HG02623 (cell line): ENCODE results near the gene ZFYVE21.
A peak's percentile ranks its signal among the peaks of the same experiment; 100 is the strongest.
"Not testable (repeated sequence)": the region's sequence is repeated elsewhere in the genome, so short reads cannot be mapped to it uniquely, and the experiment has no call there.

Experiments
- ATAC-seq: cut with Tn5 transposase; IDR thresholded peaks from one replicate; pipeline ENCODE4 v1.9.1; 2021; ENCODE audit warnings: moderate library complexity; ENCODE audit not compliant: unreplicated experiment

ZFYVE21 gene

DNA sequence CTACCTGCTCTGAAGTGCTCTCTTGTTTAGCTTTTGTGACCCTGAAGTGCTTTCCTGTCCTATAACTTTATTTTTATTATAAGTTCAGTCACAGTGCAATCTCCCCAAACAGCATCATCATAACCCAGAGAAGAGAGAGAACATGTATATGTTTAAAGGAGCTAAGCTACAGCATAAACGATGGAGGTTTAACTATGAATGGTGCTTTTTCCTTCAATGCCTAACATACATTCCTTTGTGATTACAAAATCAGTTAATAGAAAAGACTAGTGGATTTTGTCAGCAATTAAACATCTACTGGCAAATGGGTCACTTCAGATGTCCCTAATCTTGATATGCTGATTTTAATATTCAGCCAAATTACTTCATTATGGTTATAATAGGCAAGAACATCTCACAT, 46.4 kb downstream of the ZFYVE21 start:
- no peak for ATAC-seq

DNA sequence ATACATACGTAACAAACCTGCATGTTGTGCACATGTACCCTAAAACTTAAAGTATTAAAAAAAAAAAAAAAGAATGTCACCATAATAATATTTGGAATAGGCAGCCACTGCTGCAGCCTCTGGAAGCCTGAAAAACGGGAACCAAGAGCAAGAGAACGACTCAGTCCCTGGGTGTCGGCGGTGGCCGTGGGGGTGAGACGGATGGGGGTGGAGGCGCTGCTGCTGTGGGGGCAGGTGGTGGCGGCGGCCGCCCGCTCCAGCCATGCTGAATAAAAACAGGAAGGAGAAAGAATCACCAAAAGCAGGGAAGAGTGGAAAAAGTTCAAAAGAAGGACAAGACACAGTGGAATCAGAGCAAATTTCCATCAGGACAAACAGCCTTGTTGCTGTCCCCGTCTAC, 46.9 kb downstream of the ZFYVE21 start:
- no peak for ATAC-seq

DNA sequence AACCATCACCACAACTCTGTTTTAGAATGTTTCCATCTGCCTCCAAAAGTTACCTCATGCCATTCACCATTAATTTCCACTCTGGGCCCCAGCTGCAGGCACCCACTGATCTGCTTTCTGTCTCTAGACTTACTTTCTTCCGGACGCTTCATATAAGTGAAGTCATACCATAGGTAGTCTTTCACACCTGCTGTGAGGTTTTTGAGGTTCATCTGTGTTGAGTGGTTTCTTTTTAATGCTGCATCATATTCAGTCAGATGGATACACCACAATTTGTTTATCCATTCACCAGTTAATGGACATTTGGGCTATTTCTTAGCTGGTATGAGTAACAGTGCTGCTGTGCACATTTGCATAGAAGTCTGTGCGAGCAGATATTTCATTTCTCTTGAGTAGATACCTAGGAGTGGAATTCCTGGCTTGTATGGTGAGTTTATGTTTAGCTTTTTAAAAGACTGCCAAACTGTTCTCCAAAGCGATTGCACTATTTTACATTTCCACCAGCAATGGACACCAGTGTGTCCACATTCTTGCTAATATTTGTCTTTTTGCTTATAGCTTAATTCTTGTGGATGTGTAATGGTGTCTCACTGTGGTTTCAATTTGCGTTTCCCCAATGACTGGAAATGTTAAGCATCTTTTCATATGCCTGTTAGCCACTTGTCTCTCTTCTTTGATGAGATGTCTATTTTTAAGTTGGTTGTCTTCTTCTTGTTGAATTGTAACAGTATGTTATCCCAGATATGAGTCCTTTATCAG, 48.3 kb downstream of the ZFYVE21 start:
- ATAC-seq, result peak; percentile 75

DNA sequence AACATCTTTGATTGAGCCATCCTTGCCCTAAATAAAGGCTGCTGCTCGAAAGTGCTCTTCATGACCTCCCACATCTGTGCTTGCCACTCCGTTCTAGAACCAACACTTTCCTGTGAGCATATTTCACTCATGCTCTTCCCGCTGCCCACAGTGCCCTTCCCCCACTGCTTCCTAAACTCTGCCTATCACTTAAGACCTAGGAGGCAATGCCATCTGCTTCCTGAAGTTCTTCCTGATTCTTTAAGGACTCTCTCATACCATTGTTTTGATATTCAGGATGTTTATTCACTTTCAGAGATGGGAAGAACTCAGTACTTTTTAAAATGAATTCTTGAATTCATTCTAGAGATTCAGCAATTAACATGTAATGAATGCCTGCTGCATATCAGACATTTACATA, 49.9 kb downstream of the ZFYVE21 start:
- ATAC-seq, result no peak

DNA sequence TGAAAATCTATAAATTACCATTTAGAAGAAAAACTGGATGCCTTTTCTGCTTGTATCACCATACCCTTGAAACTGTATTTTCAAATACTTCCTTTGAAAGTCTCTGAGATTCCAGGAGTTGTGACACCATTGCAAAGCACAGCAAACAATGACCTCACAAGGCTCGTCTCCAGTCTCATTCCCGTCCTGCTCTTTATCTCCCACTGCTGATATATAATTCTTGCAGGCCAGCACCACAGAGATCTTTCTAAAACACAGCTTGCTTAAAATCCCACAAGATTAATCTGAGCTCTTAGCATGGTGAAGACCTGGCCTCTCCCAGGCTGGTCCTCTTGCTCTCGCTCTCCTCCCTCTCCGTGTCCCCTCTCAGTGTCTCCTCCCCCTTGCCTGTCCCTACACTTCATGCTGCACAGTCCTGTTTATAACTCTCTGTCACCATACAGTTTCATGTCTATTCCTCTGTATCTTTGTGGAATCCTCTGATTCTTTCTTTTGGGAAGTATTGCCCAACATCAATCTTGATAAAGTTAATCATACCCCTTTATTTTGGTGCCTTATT, 51.8 kb downstream of the ZFYVE21 start:
- no peak for ATAC-seq

DNA sequence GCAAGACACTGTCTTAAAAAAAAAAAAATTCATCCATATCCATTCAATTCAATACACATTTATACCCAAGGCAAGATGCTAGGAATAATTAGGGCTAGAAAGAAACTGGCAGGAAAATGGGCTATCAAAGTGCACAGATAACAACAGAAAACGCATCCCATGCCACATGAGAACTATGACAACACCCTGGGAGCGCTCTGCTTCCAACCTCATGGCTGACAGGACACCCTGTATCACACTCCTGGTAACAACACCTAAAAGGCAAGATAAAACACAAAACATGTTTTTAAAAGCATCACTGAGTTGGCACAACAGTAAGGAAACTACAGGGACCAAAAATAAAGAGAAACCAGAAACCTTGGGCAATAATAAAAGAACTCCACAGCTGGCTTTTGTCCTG, 54.9 kb downstream of the ZFYVE21 start:
- ATAC-seq, result no peak

DNA sequence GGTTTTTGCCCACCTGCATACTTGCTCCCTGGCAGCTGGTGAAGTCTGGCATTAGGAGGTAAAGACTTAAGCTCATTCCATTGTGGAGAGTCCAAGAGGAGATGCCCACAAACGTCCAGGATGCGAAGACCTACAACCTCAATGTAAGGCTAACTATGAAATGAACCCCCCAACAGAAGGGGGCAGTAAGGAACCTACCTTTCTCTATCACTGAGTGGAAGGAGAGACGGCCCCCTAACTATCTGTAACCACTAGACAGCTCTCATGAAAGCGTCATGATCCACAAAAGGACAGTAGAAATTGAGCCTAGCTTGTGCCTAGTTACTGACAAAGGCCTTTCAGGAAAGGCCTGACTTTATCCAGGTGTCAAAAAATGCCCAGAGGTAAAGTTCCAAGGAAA, 55.3 kb downstream of the ZFYVE21 start:
- ATAC-seq, result no peak

DNA sequence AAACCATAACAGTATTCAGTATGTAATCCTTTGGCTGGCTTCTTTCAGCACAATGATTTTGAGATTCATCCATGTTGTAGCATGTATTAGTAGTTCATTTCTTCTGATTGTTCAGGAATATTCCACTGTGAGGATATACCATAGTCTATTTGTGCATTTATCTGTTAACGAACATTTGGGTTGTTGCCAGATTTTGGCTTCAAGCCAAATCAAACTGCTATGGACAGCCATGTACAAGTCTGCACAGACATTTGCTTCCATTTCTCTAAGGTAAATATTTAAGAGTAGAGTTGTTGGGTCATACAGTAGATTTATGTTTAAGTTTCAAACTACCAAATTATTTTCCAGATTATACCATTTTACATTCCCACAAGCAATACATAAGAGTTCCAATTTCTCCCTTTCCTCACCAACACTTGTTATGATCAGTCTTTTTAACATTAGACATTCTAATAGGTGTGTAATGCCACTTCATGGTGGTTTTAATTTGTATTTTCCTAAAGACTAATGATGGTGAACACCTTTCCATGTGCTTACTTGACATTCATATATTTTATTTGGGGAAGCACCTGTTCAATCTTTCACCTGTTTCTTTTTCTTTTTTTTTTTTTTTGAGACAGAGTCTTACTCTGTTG, 56.6 kb downstream of the ZFYVE21 start:
- ATAC-seq, result no peak

DNA sequence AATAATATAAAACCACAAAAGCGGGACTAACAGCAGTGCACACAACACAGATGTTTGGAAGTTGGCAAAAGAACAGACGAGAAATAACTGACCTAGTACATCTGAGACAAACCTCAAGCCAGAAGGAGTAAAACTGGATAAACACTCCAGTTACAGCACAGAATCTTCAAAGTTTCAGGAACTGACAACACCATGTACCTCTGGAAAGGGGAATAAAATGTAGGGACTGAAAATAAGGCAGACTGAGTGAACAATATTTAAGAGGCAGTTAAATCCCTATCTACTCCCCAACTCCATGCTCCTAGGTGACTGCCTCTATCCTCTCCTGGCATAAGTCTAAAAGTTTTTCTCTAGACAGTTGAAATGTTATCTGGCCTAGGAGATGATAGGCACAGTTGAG, 57.9 kb downstream of the ZFYVE21 start:
- no peak for ATAC-seq

DNA sequence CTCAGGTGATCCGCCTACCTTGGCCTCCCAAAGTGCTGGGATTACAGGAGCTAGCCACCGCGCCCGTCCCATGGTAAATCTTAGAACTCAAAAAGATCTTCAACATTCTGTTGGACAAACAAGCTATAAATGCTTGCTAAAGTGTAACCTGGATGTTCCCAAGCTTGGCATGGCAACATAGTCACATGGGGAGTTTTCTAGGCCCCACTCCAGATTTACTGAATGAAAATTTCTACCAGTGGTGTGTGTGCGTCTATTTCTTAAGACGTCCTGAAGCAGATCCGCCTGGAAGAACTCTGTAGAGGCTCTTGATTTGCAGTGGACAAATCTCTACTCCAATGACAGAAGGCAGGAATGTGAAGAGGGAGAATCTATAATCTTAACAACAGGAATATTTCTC, 59.9 kb downstream of the ZFYVE21 start:
- ATAC-seq, result no peak

DNA sequence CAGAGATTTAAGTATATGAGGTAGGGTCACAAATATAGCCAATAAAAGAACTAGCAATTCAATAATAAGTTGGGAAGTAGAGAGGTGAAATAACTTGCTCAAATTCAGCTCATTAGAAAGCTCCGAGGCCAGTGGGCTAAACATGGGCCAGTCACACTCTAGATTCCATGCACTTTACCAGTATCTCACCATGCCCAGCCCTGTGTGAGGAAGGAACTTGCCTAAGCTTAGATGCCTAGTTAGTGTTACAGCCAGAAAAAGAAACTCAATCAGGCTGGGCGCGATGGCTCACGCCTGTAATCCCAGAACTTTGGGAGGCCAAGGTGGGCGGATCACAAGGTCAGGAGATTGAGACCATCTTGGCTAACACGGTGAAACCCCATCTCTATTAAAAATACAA, 60.7 kb downstream of the ZFYVE21 start:
- not testable (repeated sequence) for ATAC-seq

DNA sequence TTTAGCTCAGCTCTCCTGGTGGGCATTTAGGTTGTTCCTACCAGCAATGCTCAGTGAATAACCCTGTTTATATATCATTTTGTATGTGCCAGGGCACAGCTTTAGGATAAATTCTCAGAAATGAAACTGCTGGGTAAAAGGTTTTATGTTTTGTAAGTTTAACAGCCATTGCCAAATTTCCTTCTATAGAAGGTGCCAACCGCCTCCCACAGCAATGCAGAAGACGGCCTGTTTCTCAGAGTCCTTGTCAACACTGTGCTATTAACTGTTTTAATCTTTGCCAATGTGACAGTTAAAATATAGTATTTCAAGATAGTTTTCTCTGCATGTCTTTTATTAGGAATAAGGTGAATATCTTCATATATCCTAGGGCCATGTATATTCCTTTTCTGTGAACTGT, 66.8 kb downstream of the ZFYVE21 start:
- no peak for ATAC-seq
